Tibial artery (tissue), 4 donors: ENCODE results near the gene SPATC1L.
A peak's percentile ranks its signal among the peaks of the same experiment; 100 is the strongest.

Source experiments
- DNase-seq, 2 donors: peaks; one replicate each; pipeline ENCODE4 v3.0.0-alpha.2; 2019
- H3K27ac ChIP-seq, 2 donors: fragments of 200-600 bp; sonication (generic) in 1 of 2; 1 replicate in 1 of 2; 2 replicates in 1 of 2; pipeline ENCODE4 v1.5.1; 2018 to 2019; ENCODE audit warnings: mild to moderate bottlenecking in 1 of 2
- H3K27me3 ChIP-seq, 2 donors: fragments of 200-600 bp; sonication (generic) in 1 of 2; one replicate each; pipeline versions ENCODE4 v1.5.1 to v1.6.0; 2016 to 2019
- H3K36me3 ChIP-seq, 3 donors: fragments of 200-600 bp; sonication (generic) in 2 of 3; one replicate each; pipeline ENCODE4 v1.5.1; 2016 to 2019; ENCODE audit warnings: mild to moderate bottlenecking in 2 of 3
- H3K4me1 ChIP-seq, 4 donors: fragments of 200-600 bp; sonication (generic) in 2 of 4; 1 replicate in 3 of 4; 2 replicates in 1 of 4; pipeline ENCODE4 v1.5.1; 2016 to 2019
- H3K4me3 ChIP-seq, 2 donors: fragments of 200-600 bp; sonication (generic) in 1 of 2; 1 replicate in 1 of 2; 2 replicates in 1 of 2; pipeline ENCODE4 v1.5.1; 2018 to 2019; ENCODE audit warnings: mild to moderate bottlenecking in 2 of 2
- H3K9me3 ChIP-seq, 3 donors: fragments of 200-600 bp; sonication (generic) in 1 of 3; one replicate each; pipeline ENCODE4 v1.5.1; 2016 to 2019
- intact Hi-C: fragments of 100-400 bp; cut with DNase I; formaldehyde crosslinking; loops from one replicate; pipeline ENCODE4 v1.15.0; 2023; ENCODE audit warnings: low total_unique reads
- TF ChIP-seq, protein P1 (sequence below), 2 experiments: fragments of 200-600 bp in 1 of 2; fragments of 450-650 bp in 1 of 2; IDR thresholded peaks; one replicate each; pipeline ENCODE4 v1.5.1; 2017 to 2019; ENCODE audit warnings: antibody characterized with exemption in 2 of 2, mild to moderate bottlenecking in 1 of 2, moderate library complexity in 1 of 2

The SPATC1L gene

DNA sequence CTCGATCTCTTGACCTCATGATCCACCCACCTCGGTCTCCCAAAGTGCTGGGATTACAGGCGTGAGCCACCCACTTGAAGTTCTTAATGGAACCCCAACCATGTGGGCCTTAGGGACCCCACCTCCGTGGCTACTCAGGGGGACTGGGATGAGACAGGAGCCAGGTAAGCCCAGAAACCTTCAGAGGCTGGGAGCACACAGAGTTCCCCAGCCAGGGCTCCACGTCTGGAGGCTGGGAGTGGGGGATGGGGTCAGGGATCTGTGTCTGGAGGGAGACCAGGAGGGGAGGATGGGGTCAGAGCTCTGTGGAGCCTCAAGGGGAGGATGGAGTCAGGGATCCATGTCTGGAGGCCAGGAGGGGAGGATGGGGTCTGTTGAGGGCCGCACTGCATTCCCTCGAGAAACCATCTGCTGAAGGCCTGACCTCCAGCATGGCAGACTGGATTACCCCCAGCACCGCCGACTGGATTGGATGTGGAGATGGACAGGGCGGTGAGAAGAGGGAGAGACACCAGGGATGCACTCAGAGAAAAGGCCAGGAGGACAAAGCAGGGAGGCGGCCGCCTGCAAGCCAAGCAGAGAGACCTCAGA lies 26.8 kb downstream of the SPATC1L start:
- intact Hi-C loops: no loop called here

DNA sequence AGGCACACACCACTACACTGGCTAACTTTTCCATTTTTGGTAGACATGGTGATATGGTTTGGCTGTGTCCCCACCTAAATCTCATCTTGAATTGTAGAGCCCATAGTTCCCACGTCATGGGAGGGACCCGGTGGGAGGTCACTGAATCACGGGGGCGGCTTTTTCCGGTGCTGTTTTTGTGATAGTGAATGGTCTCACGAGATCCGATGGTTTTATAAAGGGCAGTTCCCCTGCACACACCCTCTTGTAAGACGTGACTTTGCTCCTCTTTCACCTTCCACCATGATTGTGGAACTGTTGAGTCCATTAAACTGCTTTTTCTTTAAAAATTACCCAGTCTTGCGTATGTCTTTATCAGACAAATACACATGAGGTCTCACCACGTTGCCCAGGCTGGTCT lies 27.6 kb downstream of the SPATC1L start:
- intact Hi-C loops: no loop called here
- H3K27me3 ChIP-seq: peaks cover 0 to 18% of the 10 kb centered on the region in 2 donors
- peaks cover 0 to 12% (median 7%) of the 10 kb centered on the region in 4 donors for H3K4me1 ChIP-seq
- TF ChIP-seq, protein P1, sequence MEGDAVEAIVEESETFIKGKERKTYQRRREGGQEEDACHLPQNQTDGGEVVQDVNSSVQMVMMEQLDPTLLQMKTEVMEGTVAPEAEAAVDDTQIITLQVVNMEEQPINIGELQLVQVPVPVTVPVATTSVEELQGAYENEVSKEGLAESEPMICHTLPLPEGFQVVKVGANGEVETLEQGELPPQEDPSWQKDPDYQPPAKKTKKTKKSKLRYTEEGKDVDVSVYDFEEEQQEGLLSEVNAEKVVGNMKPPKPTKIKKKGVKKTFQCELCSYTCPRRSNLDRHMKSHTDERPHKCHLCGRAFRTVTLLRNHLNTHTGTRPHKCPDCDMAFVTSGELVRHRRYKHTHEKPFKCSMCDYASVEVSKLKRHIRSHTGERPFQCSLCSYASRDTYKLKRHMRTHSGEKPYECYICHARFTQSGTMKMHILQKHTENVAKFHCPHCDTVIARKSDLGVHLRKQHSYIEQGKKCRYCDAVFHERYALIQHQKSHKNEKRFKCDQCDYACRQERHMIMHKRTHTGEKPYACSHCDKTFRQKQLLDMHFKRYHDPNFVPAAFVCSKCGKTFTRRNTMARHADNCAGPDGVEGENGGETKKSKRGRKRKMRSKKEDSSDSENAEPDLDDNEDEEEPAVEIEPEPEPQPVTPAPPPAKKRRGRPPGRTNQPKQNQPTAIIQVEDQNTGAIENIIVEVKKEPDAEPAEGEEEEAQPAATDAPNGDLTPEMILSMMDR (IDR thresholded peaks at IDR 0.05): no peak
- H3K27ac ChIP-seq: no peak overlapping the region
- no peaks in the 10 kb centered on the region for H3K9me3 ChIP-seq
- peak in 1 of 2 donors; percentile 59 for DNase-seq
- H3K4me3 ChIP-seq: no peak overlapping the region
- peaks cover 0 to 25% (median 0%) of the 10 kb centered on the region in 3 donors for H3K36me3 ChIP-seq

More for the DNA sequence above, 26.8 kb downstream of the SPATC1L start:
- Histone ChIP-seq H3K36me3 (peaks cover 0 to 26% (median 0%) of the 10 kb centered on the region in 3 donors), H3K4me3 (no peak overlapping the region), H3K27me3 (peaks cover 0 to 24% of the 10 kb centered on the region in 2 donors), H3K9me3 (no peaks in the 10 kb centered on the region), H3K27ac (no peak overlapping the region), H3K4me1 (peaks cover 0 to 12% (median 8%) of the 10 kb centered on the region in 4 donors)
- TF ChIP-seq, protein P1 (IDR thresholded peaks at IDR 0.05): no peak
- DNase-seq: peak; percentile 10 to 59

DNA sequence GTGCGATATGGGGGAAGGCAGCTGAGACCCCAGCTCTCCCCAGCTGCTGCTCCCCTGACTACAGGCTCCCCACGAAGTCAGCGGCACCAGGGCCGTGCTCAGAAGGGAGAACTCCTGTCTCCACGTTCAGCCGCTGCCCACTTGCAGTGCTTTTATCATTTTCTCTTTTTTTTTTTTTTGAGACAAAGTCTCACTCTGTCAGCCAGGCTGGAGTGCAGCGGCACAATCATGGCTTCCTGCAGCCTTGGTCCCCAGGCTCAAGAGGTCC lies 27.9 kb downstream of the SPATC1L start:
- H3K27ac ChIP-seq: no peak overlapping the region
- intact Hi-C loops: no loop called here
- H3K27me3 ChIP-seq: peaks cover 0 to 17% of the 10 kb centered on the region in 2 donors
- TF ChIP-seq, protein P1 (IDR thresholded peaks at IDR 0.05): no peak
- H3K36me3 ChIP-seq: peaks cover 0 to 21% (median 0%) of the 10 kb centered on the region in 3 donors
- H3K4me1 ChIP-seq: peaks cover 0 to 12% (median 6%) of the 10 kb centered on the region in 4 donors
- DNase-seq: no peak
- no peaks in the 10 kb centered on the region for H3K9me3 ChIP-seq
- no peak overlapping the region for H3K4me3 ChIP-seq

DNA sequence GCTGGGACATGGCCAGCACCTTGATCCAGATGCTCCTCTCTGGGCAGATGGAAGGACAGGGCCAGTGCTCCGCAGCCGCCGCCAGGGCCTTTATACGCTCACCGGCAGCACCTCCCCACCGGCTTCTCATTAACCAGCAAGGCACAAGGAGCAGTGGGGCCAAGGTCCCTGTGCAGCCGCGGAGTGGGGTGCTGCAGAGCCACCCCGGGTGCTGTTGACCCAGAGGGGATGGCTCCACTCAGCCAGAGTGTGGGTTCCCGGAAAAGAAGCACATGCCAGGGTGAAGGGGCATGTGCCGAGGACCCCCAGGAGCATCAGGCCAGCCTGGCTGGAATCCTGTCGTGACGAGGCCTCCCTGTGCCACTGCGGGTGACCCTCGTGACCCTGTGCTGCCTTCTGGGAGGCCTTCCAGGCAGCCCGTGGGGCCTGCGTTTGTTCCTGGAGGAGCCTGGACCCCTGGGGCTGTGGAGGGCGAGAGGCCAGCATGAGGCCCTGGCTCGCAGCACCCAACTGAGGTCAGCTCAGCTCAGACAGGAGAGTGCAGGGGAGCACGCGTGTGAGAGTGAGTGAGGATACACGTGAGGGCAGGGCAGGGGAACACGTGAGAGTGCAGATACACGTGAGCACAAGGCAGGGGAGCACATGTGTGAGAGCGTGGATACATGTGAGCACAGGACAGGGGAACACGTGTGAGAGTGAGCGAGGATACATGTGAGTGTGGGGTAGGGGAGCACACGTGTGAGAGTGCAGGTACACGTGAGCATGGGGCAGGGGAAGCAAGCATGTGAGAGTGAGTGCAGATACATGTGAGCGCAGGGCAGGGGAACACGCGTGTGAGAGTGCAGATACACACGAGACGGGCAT lies 28.5 kb downstream of the SPATC1L start, which contains the start of gene FTCD:
TSS of gene FTCD (minus strand) at position 66 of the 864 bp plus-strand sequence. CDS start at position 10, 56 bp downstream.
- intact Hi-C loops: no loop called here
- TF ChIP-seq, protein P1 (IDR thresholded peaks at IDR 0.05): no peak
- H3K36me3 ChIP-seq: peaks cover 0 to 17% (median 0%) of the 10 kb centered on the region in 3 donors

DNA sequence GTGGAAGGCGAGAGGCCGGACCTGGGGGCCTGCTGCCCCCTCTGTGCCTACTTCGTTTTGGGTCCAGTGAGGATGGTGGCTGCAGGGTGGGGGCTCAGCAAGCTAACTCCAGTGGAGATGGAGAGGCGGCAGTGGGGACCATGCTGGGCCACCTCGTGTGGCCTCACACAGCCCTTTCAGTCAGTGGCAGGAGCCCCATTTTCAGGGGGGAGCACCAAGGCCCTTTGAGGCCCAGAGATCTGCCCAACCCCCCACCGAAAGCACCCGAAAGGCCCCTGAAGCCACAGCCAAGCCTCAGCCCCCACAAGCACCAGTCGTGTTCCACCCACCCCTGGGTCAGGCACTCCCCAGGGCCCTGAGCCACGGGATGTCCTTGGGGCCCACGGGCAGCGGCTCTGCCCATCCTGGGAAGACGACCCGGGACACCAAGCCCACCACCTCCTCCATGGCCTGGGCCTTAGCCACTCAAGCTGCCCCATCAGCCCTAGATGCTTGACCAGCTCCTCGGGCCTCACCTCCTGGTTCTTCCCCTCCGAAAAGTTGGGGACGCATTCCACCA lies 29.2 kb downstream of the SPATC1L start:
- Histone ChIP-seq H3K4me3 (no peak overlapping the region), H3K27ac (no peak overlapping the region), H3K36me3 (peaks cover 0 to 14% (median 0%) of the 10 kb centered on the region in 3 donors), H3K27me3 (peaks cover 0 to 17% of the 10 kb centered on the region in 2 donors), H3K9me3 (no peaks in the 10 kb centered on the region), H3K4me1 (peaks cover 0 to 12% (median 6%) of the 10 kb centered on the region in 4 donors)
- TF ChIP-seq, protein P1 (IDR thresholded peaks at IDR 0.05): no peak
- DNase-seq: peak; percentile 12 to 59
- intact Hi-C loops: no loop called here

More for the DNA sequence above, 28.5 kb downstream of the SPATC1L start, which contains the start of gene FTCD:
- Histone ChIP-seq H3K9me3 (no peaks in the 10 kb centered on the region), H3K27ac (no peak within 1 kb of the TSS), H3K4me1 (peaks cover 0 to 12% (median 6%) of the 10 kb centered on the region in 4 donors), H3K27me3 (peaks cover 0 to 19% of the 10 kb centered on the region in 2 donors), H3K4me3 (no peak within 1 kb of the TSS)
- peak; percentile 16 to 61 for DNase-seq
